ENCODE measurements around the gene TMPRSS7.

TMPRSS7 gene

GRCh38 chr3:111999484-112000324 lies 34.8 kb upstream of the TMPRSS7 start:
- peaks cover 33% of the 10 kb centered on the region for H3K27me3 ChIP-seq (ENCODE audit: insufficient read depth, insufficient read length)
- peak overlapping the region; percentile 77 for H3K9ac ChIP-seq (ENCODE audit: insufficient read length, low read depth)
- H3K4me3 ChIP-seq (ENCODE audit: insufficient read length, low read depth), result peak overlapping the region; percentile 62
- no peak for DNase-seq (ENCODE audit: low read depth, low spot score)
- TF ChIP-seq ZNF274 (IDR thresholded peaks at IDR 0.05; ENCODE audit: low read depth, low read length) (no peak), SUZ12 (IDR thresholded peaks at IDR 0.05; ENCODE audit: extremely low read depth, insufficient read depth, insufficient read length) (no peak), YY1 (IDR thresholded peaks at IDR 0.05; ENCODE audit: insufficient read depth, insufficient read length) (no peak)
- no peaks in the 10 kb centered on the region for H3K36me3 ChIP-seq (ENCODE audit: insufficient read depth, insufficient read length, low read length)
- H3K4me1 ChIP-seq (ENCODE audit: insufficient read depth, insufficient read length), result peaks cover 9% of the 10 kb centered on the region
- H3K9me3 ChIP-seq (ENCODE audit: insufficient read depth, low read length), result no peaks in the 10 kb centered on the region

- TF ChIP-seq SUZ12 (IDR thresholded peaks at IDR 0.05; ENCODE audit: extremely low read depth, insufficient read depth, insufficient read length) (no peak), YY1 (IDR thresholded peaks at IDR 0.05; ENCODE audit: insufficient read depth, insufficient read length) (no peak), ZNF274 (IDR thresholded peaks at IDR 0.05; ENCODE audit: low read depth, low read length) (no peak)
- no peak overlapping the region for H3K9ac ChIP-seq (ENCODE audit: insufficient read length, low read depth)
- H3K4me3 ChIP-seq (ENCODE audit: insufficient read length, low read depth), result peak overlapping the region; percentile 62
- no peak for DNase-seq (ENCODE audit: low read depth, low spot score)
- H3K27me3 ChIP-seq (ENCODE audit: insufficient read depth, insufficient read length), result peaks cover 33% of the 10 kb centered on the region
- H3K9me3 ChIP-seq (ENCODE audit: insufficient read depth, low read length), result no peaks in the 10 kb centered on the region
- H3K4me1 ChIP-seq (ENCODE audit: insufficient read depth, insufficient read length), result peaks cover 9% of the 10 kb centered on the region
- H3K36me3 ChIP-seq (ENCODE audit: insufficient read depth, insufficient read length, low read length), result no peaks in the 10 kb centered on the region
Measured at GRCh38 chr3:112000367-112000771, 34.2 kb upstream of the TMPRSS7 start.

DNA sequence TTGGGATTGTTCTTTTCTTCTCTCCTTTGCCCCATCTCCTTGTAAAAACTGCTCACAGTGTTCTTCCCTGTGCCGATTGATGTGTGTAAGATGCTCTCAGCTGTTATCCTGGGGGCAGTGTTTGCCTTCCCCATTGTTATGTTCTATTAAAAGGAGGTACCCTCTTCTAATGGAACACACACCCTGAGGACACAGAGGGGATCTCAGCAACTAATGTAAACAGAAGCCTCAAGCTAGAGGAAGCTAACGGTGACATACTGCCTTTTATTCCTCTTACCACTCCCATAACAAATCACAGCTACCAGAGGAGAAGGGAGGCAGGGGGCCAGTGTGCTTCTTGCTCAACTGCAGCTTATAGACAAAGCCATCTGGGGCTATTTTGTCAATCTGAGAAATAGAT lies 33.6 kb upstream of the TMPRSS7 start:
- Histone ChIP-seq H3K4me3 (ENCODE audit: insufficient read length, low read depth) (peak overlapping the region; percentile 62), H3K27me3 (ENCODE audit: insufficient read depth, insufficient read length) (peaks cover 33% of the 10 kb centered on the region), H3K4me1 (ENCODE audit: insufficient read depth, insufficient read length) (peaks cover 9% of the 10 kb centered on the region), H3K9ac (ENCODE audit: insufficient read length, low read depth) (no peak overlapping the region), H3K36me3 (ENCODE audit: insufficient read depth, insufficient read length, low read length) (no peaks in the 10 kb centered on the region), H3K9me3 (ENCODE audit: insufficient read depth, low read length) (no peaks in the 10 kb centered on the region)
- no peak for TF ChIP-seq SUZ12 (IDR thresholded peaks at IDR 0.05; ENCODE audit: extremely low read depth, insufficient read depth, insufficient read length)
- TF ChIP-seq YY1 (IDR thresholded peaks at IDR 0.05; ENCODE audit: insufficient read depth, insufficient read length), result no peak
- TF ChIP-seq ZNF274 (IDR thresholded peaks at IDR 0.05; ENCODE audit: low read depth, low read length), result no peak
- peak; percentile 56 for DNase-seq (ENCODE audit: low read depth, low spot score)

- Histone ChIP-seq H3K9me3 (ENCODE audit: insufficient read depth, low read length) (no peaks in the 10 kb centered on the region), H3K36me3 (ENCODE audit: insufficient read depth, insufficient read length, low read length) (no peaks in the 10 kb centered on the region), H3K9ac (ENCODE audit: insufficient read length, low read depth) (no peak overlapping the region), H3K4me1 (ENCODE audit: insufficient read depth, insufficient read length) (peaks cover 9% of the 10 kb centered on the region), H3K4me3 (ENCODE audit: insufficient read length, low read depth) (no peak overlapping the region), H3K27me3 (ENCODE audit: insufficient read depth, insufficient read length) (peaks cover 33% of the 10 kb centered on the region)
- TF ChIP-seq SUZ12 (IDR thresholded peaks at IDR 0.05; ENCODE audit: extremely low read depth, insufficient read depth, insufficient read length) (no peak), YY1 (IDR thresholded peaks at IDR 0.05; ENCODE audit: insufficient read depth, insufficient read length) (no peak), ZNF274 (IDR thresholded peaks at IDR 0.05; ENCODE audit: low read depth, low read length) (no peak)
- no peak for DNase-seq (ENCODE audit: low read depth, low spot score)
Measured at GRCh38 chr3:112001526-112001925, 33.0 kb upstream of the TMPRSS7 start.

GRCh38 chr3:112002096-112002971 lies 32.2 kb upstream of the TMPRSS7 start:
- TF ChIP-seq YY1 (IDR thresholded peaks at IDR 0.05; ENCODE audit: insufficient read depth, insufficient read length) (no peak), SUZ12 (IDR thresholded peaks at IDR 0.05; ENCODE audit: extremely low read depth, insufficient read depth, insufficient read length) (no peak), ZNF274 (IDR thresholded peaks at IDR 0.05; ENCODE audit: low read depth, low read length) (no peak)
- no peak overlapping the region for H3K9ac ChIP-seq (ENCODE audit: insufficient read length, low read depth)
- H3K27me3 ChIP-seq (ENCODE audit: insufficient read depth, insufficient read length), result peaks cover 27% of the 10 kb centered on the region
- no peaks in the 10 kb centered on the region for H3K36me3 ChIP-seq (ENCODE audit: insufficient read depth, insufficient read length, low read length)
- no peak overlapping the region for H3K4me3 ChIP-seq (ENCODE audit: insufficient read length, low read depth)
- no peak for DNase-seq (ENCODE audit: low read depth, low spot score)
- no peaks in the 10 kb centered on the region for H3K9me3 ChIP-seq (ENCODE audit: insufficient read depth, low read length)
- peaks cover 9% of the 10 kb centered on the region for H3K4me1 ChIP-seq (ENCODE audit: insufficient read depth, insufficient read length)

DNA sequence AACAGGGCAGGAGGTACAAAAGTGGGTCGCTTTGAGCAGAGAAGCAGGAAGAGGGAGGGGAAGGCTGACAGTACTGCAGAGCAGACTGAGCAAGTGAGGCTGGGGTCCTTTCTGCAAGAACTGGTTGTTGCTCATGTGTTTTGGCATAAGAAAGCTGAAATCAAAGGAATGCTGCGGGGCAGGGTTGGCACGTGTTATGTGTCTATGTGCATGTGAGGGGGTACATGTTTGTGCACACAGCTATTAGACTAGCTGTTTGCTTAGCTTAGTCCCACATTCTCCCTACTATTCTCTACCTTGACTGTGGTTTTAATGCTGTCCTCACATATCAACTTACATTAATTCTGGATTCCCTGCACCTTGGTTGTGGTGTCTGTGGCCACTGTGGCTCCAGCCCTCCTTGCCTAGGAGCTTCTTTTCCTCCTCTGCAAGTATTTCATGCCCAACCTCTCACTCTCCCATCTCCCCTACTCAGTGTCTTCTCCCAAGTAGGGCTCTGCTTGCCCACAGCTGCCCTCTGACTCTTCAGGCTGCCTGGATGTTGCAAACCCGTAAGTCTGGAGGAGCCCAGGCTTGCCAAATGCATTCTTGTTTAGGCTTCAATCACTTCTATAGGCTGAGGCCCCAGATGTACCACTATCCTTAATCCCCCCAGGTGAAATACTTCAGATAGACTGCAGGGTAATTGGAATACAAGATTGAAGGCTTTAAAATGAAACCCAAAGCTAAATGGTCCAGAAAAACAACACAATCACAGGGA lies 31.0 kb upstream of the TMPRSS7 start:
- Histone ChIP-seq H3K4me1 (ENCODE audit: insufficient read depth, insufficient read length) (peaks cover 7% of the 10 kb centered on the region), H3K4me3 (ENCODE audit: insufficient read length, low read depth) (no peak overlapping the region), H3K9me3 (ENCODE audit: insufficient read depth, low read length) (no peaks in the 10 kb centered on the region), H3K27me3 (ENCODE audit: insufficient read depth, insufficient read length) (peaks cover 22% of the 10 kb centered on the region), H3K36me3 (ENCODE audit: insufficient read depth, insufficient read length, low read length) (no peaks in the 10 kb centered on the region), H3K9ac (ENCODE audit: insufficient read length, low read depth) (no peak overlapping the region)
- no peak for DNase-seq (ENCODE audit: low read depth, low spot score)
- TF ChIP-seq YY1 (IDR thresholded peaks at IDR 0.05; ENCODE audit: insufficient read depth, insufficient read length), result no peak
- TF ChIP-seq ZNF274 (IDR thresholded peaks at IDR 0.05; ENCODE audit: low read depth, low read length), result no peak
- TF ChIP-seq SUZ12 (IDR thresholded peaks at IDR 0.05; ENCODE audit: extremely low read depth, insufficient read depth, insufficient read length), result no peak

Data from NT2/D1 (cell line).